ENCODE measurements around the gene CD24.

The CD24 gene

GRCh38 chr6:106966671-106967640 is 7.6 kb downstream of the CD24 start:
- TF ChIP-seq CTCF (IDR thresholded peaks at IDR 0.05; ENCODE audit: insufficient read depth, missing control alignments), result no peak
- no peak for DNase-seq (ENCODE audit: insufficient read length, low spot score)
- FAIRE-seq, result no peak

GRCh38 chr6:106966229-106966628 is 8.3 kb downstream of the CD24 start:
- TF ChIP-seq CTCF (IDR thresholded peaks at IDR 0.05; ENCODE audit: insufficient read depth, missing control alignments), result no peak
- no peak for FAIRE-seq
- no peak for DNase-seq (ENCODE audit: insufficient read length, low spot score)

GRCh38 chr6:106964954-106965353 is 9.6 kb downstream of the CD24 start:
- no peak for DNase-seq (ENCODE audit: insufficient read length, low spot score)
- no peak for FAIRE-seq
- TF ChIP-seq CTCF (IDR thresholded peaks at IDR 0.05; ENCODE audit: insufficient read depth, missing control alignments), result no peak

- DNase-seq (ENCODE audit: insufficient read length, low spot score) (no peak), FAIRE-seq (no peak)
- TF ChIP-seq CTCF (IDR thresholded peaks at IDR 0.05; ENCODE audit: insufficient read depth, missing control alignments), result no peak
These were observed 10.4 kb downstream of the CD24 start for GRCh38 chr6:106964099-106964498.

- FAIRE-seq (no peak), DNase-seq (ENCODE audit: insufficient read length, low spot score) (no peak)
- no peak for TF ChIP-seq CTCF (IDR thresholded peaks at IDR 0.05; ENCODE audit: insufficient read depth, missing control alignments)
These were observed 11.0 kb downstream of the CD24 start for GRCh38 chr6:106963544-106963943.

- no peak for DNase-seq (ENCODE audit: insufficient read length, low spot score)
- FAIRE-seq, result no peak
- TF ChIP-seq CTCF (IDR thresholded peaks at IDR 0.05; ENCODE audit: insufficient read depth, missing control alignments), result no peak
These were observed 12.7 kb downstream of the CD24 start for GRCh38 chr6:106961801-106962200.

GRCh38 chr6:106961136-106961535 is 13.4 kb downstream of the CD24 start:
- no peak for TF ChIP-seq CTCF (IDR thresholded peaks at IDR 0.05; ENCODE audit: insufficient read depth, missing control alignments)
- no peak for DNase-seq (ENCODE audit: insufficient read length, low spot score)
- no peak for FAIRE-seq

All from D721Med (cell line).